Measurements from ENCODE around the gene ERCC5.

ERCC5 gene

DNA sequence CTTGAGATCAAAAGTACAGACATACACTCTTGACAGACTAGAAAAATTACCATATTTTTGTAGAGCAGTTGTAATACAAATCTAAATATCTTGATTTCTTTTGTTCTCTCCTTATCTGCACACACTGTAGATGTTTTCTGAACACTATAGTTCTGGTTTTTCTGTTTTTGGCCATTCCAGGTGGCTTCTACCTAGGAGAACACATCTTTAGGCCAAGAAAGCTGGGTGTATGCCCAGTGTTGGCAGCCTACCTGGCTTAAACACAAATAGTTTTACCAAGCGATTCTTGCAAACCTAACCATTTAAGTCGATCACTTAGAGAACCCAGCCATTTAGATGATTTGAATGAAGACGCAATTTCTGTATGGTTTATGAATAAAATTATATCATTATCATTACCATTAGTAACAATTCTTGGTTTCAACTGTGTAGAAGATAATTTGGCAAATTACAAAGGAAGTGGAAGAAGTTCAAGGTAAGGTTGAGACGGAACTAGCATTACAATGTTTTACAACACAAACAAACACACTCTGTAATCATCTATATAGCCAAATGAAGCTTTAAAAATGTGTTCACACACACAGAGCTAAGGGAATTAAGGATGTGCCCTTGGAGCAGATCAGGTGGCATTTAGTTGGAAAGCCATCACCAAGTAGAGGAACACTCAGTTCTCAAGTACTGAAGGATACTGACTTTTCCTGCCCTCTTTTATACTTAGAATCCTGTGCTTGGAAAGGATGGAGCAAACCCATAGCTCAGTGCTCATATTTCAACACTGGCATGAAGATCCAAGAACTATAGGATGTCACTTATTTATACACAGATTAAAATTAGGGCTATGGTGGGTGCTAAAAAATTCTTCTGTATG, 36.2 kb downstream of the ERCC5 start:
- Histone ChIP-seq H3K4me1 (ENCODE audit: control insufficient read depth in 1 of 2, insufficient read depth in 2 of 2, low read length in 2 of 2) (peaks cover 0 to 2% of the 10 kb centered on the region in 2 experiments), H3K23ac (ENCODE audit: low read length) (no peak overlapping the region), H3K27ac (ENCODE audit: low read depth, low read length) (no peak overlapping the region), H3K79me2 (ENCODE audit: control insufficient read depth, insufficient read depth, low read length, poor library complexity) (no peaks in the 10 kb centered on the region), H3K36me3 (ENCODE audit: control insufficient read depth in 1 of 2, insufficient read depth in 2 of 2, low read length in 2 of 2) (no peaks in the 10 kb centered on the region), H2AFZ (ENCODE audit: insufficient read depth, low read length, poor library complexity) (no peak overlapping the region), H3K4me2 (ENCODE audit: low read length) (no peak overlapping the region), H3K14ac (ENCODE audit: low read length) (no peak overlapping the region), H3K18ac (ENCODE audit: low read length) (no peak overlapping the region), H4K12ac (ENCODE audit: low read depth, low read length) (no peak overlapping the region), H2AK5ac (ENCODE audit: low read length) (no peak overlapping the region), H3K9me3 (ENCODE audit: insufficient read depth, low read depth, low read length) (no peaks in the 10 kb centered on the region), H3K79me1 (ENCODE audit: low read length) (no peaks in the 10 kb centered on the region), H4K91ac (ENCODE audit: low read depth, low read length) (no peak overlapping the region), H2BK120ac (ENCODE audit: insufficient read depth, low read length, poor library complexity) (no peak overlapping the region), H2BK12ac (ENCODE audit: low read length) (no peak overlapping the region), H3K27me3 (ENCODE audit: insufficient read depth, low read length) (no peaks in the 10 kb centered on the region), H3K4ac (ENCODE audit: low read depth, low read length) (no peak overlapping the region), H3K4me3 (ENCODE audit: low read depth, low read length) (no peak overlapping the region), H3K9ac (ENCODE audit: low read length) (no peak overlapping the region), H2BK5ac (ENCODE audit: low read depth, low read length, poor library complexity) (no peak overlapping the region), H4K8ac (ENCODE audit: low read depth, low read length) (no peak overlapping the region)
- no CpG with 5 or more reads among the region's 4 CpGs for WGBS (ENCODE audit: extremely low coverage, insufficient coverage, insufficient read length)
- no peak for DNase-seq

GRCh38 chr13:102892503-102892902, 46.7 kb downstream of the ERCC5 start:
- no peak overlapping the region for H3K4ac ChIP-seq (ENCODE audit: low read depth, low read length)
- no peaks in the 10 kb centered on the region for H3K79me2 ChIP-seq (ENCODE audit: control insufficient read depth, insufficient read depth, low read length, poor library complexity)
- no peaks in the 10 kb centered on the region for H3K27me3 ChIP-seq (ENCODE audit: insufficient read depth, low read length)
- no peak overlapping the region for H4K91ac ChIP-seq (ENCODE audit: low read depth, low read length)
- H2AFZ ChIP-seq (ENCODE audit: insufficient read depth, low read length, poor library complexity), result no peak overlapping the region
- H3K79me1 ChIP-seq (ENCODE audit: low read length), result no peaks in the 10 kb centered on the region
- no peak for DNase-seq
- H3K9ac ChIP-seq (ENCODE audit: low read length), result no peak overlapping the region
- H3K4me2 ChIP-seq (ENCODE audit: low read length), result no peak overlapping the region
- WGBS (ENCODE audit: extremely low coverage, insufficient coverage, insufficient read length), result no CpG with 5 or more reads among the region's 2 CpGs
- H2BK5ac ChIP-seq (ENCODE audit: low read depth, low read length, poor library complexity), result no peak overlapping the region
- H3K23ac ChIP-seq (ENCODE audit: low read length), result no peak overlapping the region
- H3K14ac ChIP-seq (ENCODE audit: low read length), result no peak overlapping the region
- no peak overlapping the region for H3K4me3 ChIP-seq (ENCODE audit: low read depth, low read length)
- no peaks in the 10 kb centered on the region for H3K4me1 ChIP-seq (ENCODE audit: control insufficient read depth in 1 of 2, insufficient read depth in 2 of 2, low read length in 2 of 2)
- no peak overlapping the region for H3K18ac ChIP-seq (ENCODE audit: low read length)
- no peaks in the 10 kb centered on the region for H3K36me3 ChIP-seq (ENCODE audit: control insufficient read depth in 1 of 2, insufficient read depth in 2 of 2, low read length in 2 of 2)
- H3K27ac ChIP-seq (ENCODE audit: low read depth, low read length), result no peak overlapping the region
- H2AK5ac ChIP-seq (ENCODE audit: low read length), result no peak overlapping the region
- H3K9me3 ChIP-seq (ENCODE audit: insufficient read depth, low read depth, low read length), result no peaks in the 10 kb centered on the region
- no peak overlapping the region for H2BK12ac ChIP-seq (ENCODE audit: low read length)
- H4K12ac ChIP-seq (ENCODE audit: low read depth, low read length), result no peak overlapping the region
- no peak overlapping the region for H2BK120ac ChIP-seq (ENCODE audit: insufficient read depth, low read length, poor library complexity)
- H4K8ac ChIP-seq (ENCODE audit: low read depth, low read length), result no peak overlapping the region

GRCh38 chr13:102897371-102898138, 51.7 kb downstream of the ERCC5 start:
- Histone ChIP-seq H3K27ac (ENCODE audit: low read depth, low read length) (no peak overlapping the region), H3K36me3 (ENCODE audit: control insufficient read depth in 1 of 2, insufficient read depth in 2 of 2, low read length in 2 of 2) (no peaks in the 10 kb centered on the region), H2BK120ac (ENCODE audit: insufficient read depth, low read length, poor library complexity) (no peak overlapping the region), H2AK5ac (ENCODE audit: low read length) (no peak overlapping the region), H3K4ac (ENCODE audit: low read depth, low read length) (no peak overlapping the region), H4K8ac (ENCODE audit: low read depth, low read length) (no peak overlapping the region), H3K23ac (ENCODE audit: low read length) (no peak overlapping the region), H3K4me3 (ENCODE audit: low read depth, low read length) (no peak overlapping the region), H2BK12ac (ENCODE audit: low read length) (no peak overlapping the region), H3K14ac (ENCODE audit: low read length) (no peak overlapping the region), H2AFZ (ENCODE audit: insufficient read depth, low read length, poor library complexity) (no peak overlapping the region), H3K9me3 (ENCODE audit: insufficient read depth, low read depth, low read length) (no peaks in the 10 kb centered on the region), H3K4me2 (ENCODE audit: low read length) (no peak overlapping the region), H2BK5ac (ENCODE audit: low read depth, low read length, poor library complexity) (no peak overlapping the region), H3K27me3 (ENCODE audit: insufficient read depth, low read length) (no peaks in the 10 kb centered on the region), H4K12ac (ENCODE audit: low read depth, low read length) (no peak overlapping the region), H3K18ac (ENCODE audit: low read length) (no peak overlapping the region), H3K79me1 (ENCODE audit: low read length) (no peaks in the 10 kb centered on the region), H4K91ac (ENCODE audit: low read depth, low read length) (no peak overlapping the region), H3K9ac (ENCODE audit: low read length) (no peak overlapping the region), H3K79me2 (ENCODE audit: control insufficient read depth, insufficient read depth, low read length, poor library complexity) (no peaks in the 10 kb centered on the region), H3K4me1 (ENCODE audit: control insufficient read depth in 1 of 2, insufficient read depth in 2 of 2, low read length in 2 of 2) (peaks cover 0 to under 1% of the 10 kb centered on the region in 2 experiments)
- WGBS (ENCODE audit: extremely low coverage, insufficient coverage, insufficient read length), result no CpG with 5 or more reads among the region's 6 CpGs
- no peak for DNase-seq

- no CpG with 5 or more reads among the region's 4 CpGs for WGBS (ENCODE audit: extremely low coverage, insufficient coverage, insufficient read length)
- H2BK5ac ChIP-seq (ENCODE audit: low read depth, low read length, poor library complexity), result no peak overlapping the region
Observed at GRCh38 chr13:102900193-102900608, 54.4 kb downstream of the ERCC5 start.

More at GRCh38 chr13:102900193-102900608, 54.4 kb downstream of the ERCC5 start:
- Histone ChIP-seq H2AK5ac (ENCODE audit: low read length) (no peak overlapping the region), H3K14ac (ENCODE audit: low read length) (no peak overlapping the region), H3K9ac (ENCODE audit: low read length) (no peak overlapping the region), H4K12ac (ENCODE audit: low read depth, low read length) (no peak overlapping the region), H3K27ac (ENCODE audit: low read depth, low read length) (no peak overlapping the region), H3K18ac (ENCODE audit: low read length) (no peak overlapping the region), H3K4ac (ENCODE audit: low read depth, low read length) (no peak overlapping the region), H3K4me3 (ENCODE audit: low read depth, low read length) (no peak overlapping the region), H2BK120ac (ENCODE audit: insufficient read depth, low read length, poor library complexity) (no peak overlapping the region), H3K4me1 (ENCODE audit: control insufficient read depth in 1 of 2, insufficient read depth in 2 of 2, low read length in 2 of 2) (peaks cover 0 to 4% of the 10 kb centered on the region in 2 experiments), H4K8ac (ENCODE audit: low read depth, low read length) (no peak overlapping the region), H4K91ac (ENCODE audit: low read depth, low read length) (no peak overlapping the region), H3K79me1 (ENCODE audit: low read length) (no peaks in the 10 kb centered on the region), H3K23ac (ENCODE audit: low read length) (no peak overlapping the region), H2AFZ (ENCODE audit: insufficient read depth, low read length, poor library complexity) (no peak overlapping the region), H2BK12ac (ENCODE audit: low read length) (no peak overlapping the region), H3K79me2 (ENCODE audit: control insufficient read depth, insufficient read depth, low read length, poor library complexity) (no peaks in the 10 kb centered on the region), H3K4me2 (ENCODE audit: low read length) (no peak overlapping the region), H3K27me3 (ENCODE audit: insufficient read depth, low read length) (no peaks in the 10 kb centered on the region), H3K9me3 (ENCODE audit: insufficient read depth, low read depth, low read length) (no peaks in the 10 kb centered on the region), H3K36me3 (ENCODE audit: control insufficient read depth in 1 of 2, insufficient read depth in 2 of 2, low read length in 2 of 2) (no peaks in the 10 kb centered on the region)
- DNase-seq, result no peak

Data from trophoblast cell (in vitro differentiated cells and primary cell).